A549 (cell line): Measurements from ENCODE around the gene DPEP1. TPM values are rescaled to one million over a fixed set of nuclear protein-coding genes. Genes with fewer than 3 reads are reported as not detected.
"Not testable (repeated sequence)": the region's sequence is repeated elsewhere in the genome, so short reads cannot be mapped to it uniquely, and the experiment has no call there.

Experiments used
- ATAC-seq, 2 experiments: fragments of 200-7000 bp in 1 of 2; fragments of >200 bp in 1 of 2; cut with Nextera tagmentation in 1 of 2; cut with Tn5 transposase in 1 of 2; 3 replicates each; pipeline versions ENCODE4 v1.8.0 to v1.9.1; 2018 to 2020; ENCODE audit warnings: mild to moderate bottlenecking in 1 of 2, moderate library complexity in 1 of 2
- CTCF ChIA-PET: fragments of 300-600 bp; sonication (Branson Sonifier 250); formaldehyde crosslinking; extraction: SDS; loops from one replicate; lab custom pipeline; 2021; ENCODE audit warnings: antibody characterized with exemption, inconsistent platforms; lab: Yijun Ruan, JAX
- POLR2A ChIA-PET: fragments of 350-600 bp; formaldehyde crosslinking; extraction: SDS; loops from one replicate; lab custom pipeline; 2021; ENCODE audit warnings: antibody characterized with exemption, inconsistent platforms; lab: Yijun Ruan, JAX
- DNase-seq, 2 experiments: peaks; one replicate each; pipeline versions ENCODE4 v3.0.0 to v3.0.0-alpha.2; 2011 to 2016; ENCODE audit warnings: low read depth in 1 of 2, low spot score in 1 of 2
- FAIRE-seq: peaks from 2 replicates; lab custom pipeline; 2011; peaks lifted over from hg19 to GRCh38; lab: Jason Lieb, UNC
- H3K27ac ChIP-seq, 2 experiments: fragments of >200 bp; sonication (Bioruptor Twin); formaldehyde crosslinking; 3 replicates each; pipeline ENCODE4 v1.5.1; 2016 to 2017
- H3K4me1 ChIP-seq: fragments of >200 bp; sonication (Bioruptor Twin); formaldehyde crosslinking; 3 replicates; pipeline ENCODE4 v1.6.1; 2016
- H3K4me2 ChIP-seq: fragments of >200 bp; sonication (Bioruptor Twin); formaldehyde crosslinking; 3 replicates; pipeline ENCODE4 v1.6.1; 2016
- H3K4me3 ChIP-seq: fragments of >200 bp; sonication (Bioruptor Twin); formaldehyde crosslinking; 3 replicates; pipeline ENCODE4 v1.5.1; 2016
- H3K9me3 ChIP-seq: fragments of >200 bp; sonication (Bioruptor Twin); formaldehyde crosslinking; 3 replicates; pipeline ENCODE4 v1.6.1; 2016
- ATOH8 ChIP-seq: fragments of 250-450 bp; sonication (Bioruptor Pico); IDR thresholded peaks from 2 replicates; pipeline ENCODE4 v1.5.0; 2020; ENCODE audit warnings: low read depth, mild to moderate bottlenecking, moderate library complexity
- BHLHE40 ChIP-seq: IDR thresholded peaks from 2 replicates; pipeline ENCODE4 v1.6.1; 2012; ENCODE audit warnings: low read depth, low read length, inconsistent platforms
- CHD4 ChIP-seq: fragments of 200-600 bp; sonication (generic); IDR thresholded peaks from 2 replicates; pipeline ENCODE4 v1.6.1; 2016; ENCODE audit warnings: antibody characterized with exemption, mild to moderate bottlenecking, borderline replicate concordance
- EP300 ChIP-seq, 2 experiments: fragments of >200 bp; sonication (Bioruptor Twin); formaldehyde crosslinking; IDR thresholded peaks; 2 replicates in 1 of 2; 3 replicates in 1 of 2; pipeline ENCODE4 v1.6.1; 2016 to 2017
- FOSL2 ChIP-seq, 2 experiments: fragments of 450-650 bp in 1 of 2; fragments of >200 bp in 1 of 2; sonication (Bioruptor Twin) in 1 of 2; formaldehyde crosslinking; IDR thresholded peaks; 2 replicates each; pipeline versions ENCODE4 v1.5.0 to v1.6.1; 2016 to 2020; ENCODE audit warnings: mild to moderate bottlenecking in 1 of 2, moderate library complexity in 1 of 2
- FOXS1 ChIP-seq: fragments of 250-450 bp; sonication (Bioruptor Pico); IDR thresholded peaks from 2 replicates; pipeline ENCODE4 v1.5.0; 2020; ENCODE audit warnings: mild to moderate bottlenecking, moderate library complexity
- GATA3 ChIP-seq: IDR thresholded peaks from 2 replicates; pipeline ENCODE4 v1.6.1; 2012; ENCODE audit warnings: borderline replicate concordance
- HES2 ChIP-seq: fragments of >200 bp; sonication (Bioruptor Twin); formaldehyde crosslinking; IDR thresholded peaks from 2 replicates; pipeline ENCODE4 v1.6.1; 2016
- JUNB ChIP-seq: fragments of >200 bp; sonication (Bioruptor Twin); formaldehyde crosslinking; IDR thresholded peaks from 2 replicates; pipeline ENCODE4 v1.6.1; 2016
- KDM1A ChIP-seq: fragments of 200-600 bp; sonication (generic); IDR thresholded peaks from 2 replicates; pipeline ENCODE4 v1.6.1; 2016; ENCODE audit warnings: low read depth, mild to moderate bottlenecking
- MAX ChIP-seq: IDR thresholded peaks from 2 replicates; pipeline ENCODE4 v1.6.1; 2012
- NFE2L2 ChIP-seq: fragments of 150-350 bp; conservative IDR thresholded peaks from 2 replicates; pipeline ENCODE4 v1.6.1; 2014; ENCODE audit warnings: low read length
- NR3C1 ChIP-seq: fragments of >200 bp; sonication (Bioruptor Twin); formaldehyde crosslinking; IDR thresholded peaks from 3 replicates; pipeline ENCODE4 v1.6.1; 2017
- PBX3 ChIP-seq: IDR thresholded peaks from 2 replicates; pipeline ENCODE4 v1.6.1; 2012
- POLR2AphosphoS2 ChIP-seq: conservative IDR thresholded peaks from 2 replicates; pipeline ENCODE4 v1.6.1; 2012; ENCODE audit warnings: low read length, improper control_type of control experiment, inconsistent platforms
- RARB ChIP-seq: fragments of 250-450 bp; sonication (Bioruptor Pico); IDR thresholded peaks from 2 replicates; pipeline ENCODE4 v1.8.0; 2021; ENCODE audit warnings: mild to moderate bottlenecking, moderate library complexity
- RCOR1 ChIP-seq: fragments of 150-350 bp; IDR thresholded peaks from 2 replicates; pipeline ENCODE4 v1.6.1; 2014; ENCODE audit warnings: antibody characterized with exemption, low read length, low read depth
- REST ChIP-seq: fragments of 200-600 bp; sonication (generic); IDR thresholded peaks from 2 replicates; pipeline ENCODE4 v1.6.1; 2016; ENCODE audit warnings: antibody characterized with exemption, mild to moderate bottlenecking, moderate library complexity
- RFX5 ChIP-seq: fragments of 450-650 bp; IDR thresholded peaks from 2 replicates; pipeline ENCODE4 v1.7.1; 2014; ENCODE audit warnings: antibody characterized with exemption, mild to moderate bottlenecking, moderate library complexity
- TP53 ChIP-seq: fragments of 250-450 bp; sonication (Bioruptor Pico); IDR thresholded peaks from 2 replicates; pipeline ENCODE4 v1.5.0; 2021; ENCODE audit warnings: mild to moderate bottlenecking, moderate library complexity
- WGBS: methylation state at CpG from one replicate; pipeline ENCODE4 v1.1.6; 2017; ENCODE audit errors: missing lambda C conversion rate; 5-methylcytosine and 5-hydroxymethylcytosine counted together
- polyA plus RNA-seq, 4 experiments: library from polyadenylated mRNA; depleted of rRNA in 3 of 4; stranded (reverse); fragments of >200 nt; fragmentation: RNase III in 1 of 4; extraction: RNeasy Plus Mini Kit Qiagen cat#74134 plus additional on column Dnase treatment in 1 of 4; gene quantifications; 2 replicates in 3 of 4; 3 replicates in 1 of 4; pipeline ENCODE4 v1.2.3, GENCODE V29; 2011 to 2017

The DPEP1 gene
- polyA plus RNA-seq, 2 of the 4 experiments (the other 2 are of a cell fraction): 1.3 to 1.5 TPM

GRCh38 chr16:89586218-89586617 lies 27.2 kb upstream of the DPEP1 start:
- POLR2A ChIA-PET: no interaction called here
- Histone ChIP-seq H3K4me2 (no peak overlapping the region), H3K4me3 (no peak overlapping the region), H3K4me1 (peaks cover 16% of the 10 kb centered on the region), H3K27ac (no peak overlapping the region; a peak in 1 of 6 replicates), H3K9me3 (no peaks in the 10 kb centered on the region)
- CTCF ChIA-PET: no interaction called here
- no peak for TF ChIP-seq ATOH8 (CRISPR knock-in tag)
- no peak for TF ChIP-seq HES2
- DNase-seq (no peak), FAIRE-seq (no peak), ATAC-seq (no peak)
- WGBS: 87% methylated on average over 4 of the region's 7 CpGs

GRCh38 chr16:89586853-89587252 lies 26.6 kb upstream of the DPEP1 start:
- Histone ChIP-seq H3K4me3 (no peak overlapping the region), H3K27ac (no peak overlapping the region), H3K4me2 (no peak overlapping the region), H3K4me1 (peaks cover 10% of the 10 kb centered on the region), H3K9me3 (no peaks in the 10 kb centered on the region)
- peak in 1 of 2 experiments; percentile 5; a peak in 2 of 6 replicates for ATAC-seq
- WGBS: 95% methylated on average over 8 of the region's 25 CpGs
- no peak for DNase-seq
- TF ChIP-seq MAX: no peak
- TF ChIP-seq JUNB: no peak
- TF ChIP-seq RARB: no peak
- no peak for TF ChIP-seq NFE2L2
- no peak for TF ChIP-seq FOXS1
- no peak for TF ChIP-seq RFX5
- TF ChIP-seq HES2: no peak
- FAIRE-seq: no peak
- POLR2A ChIA-PET: no interaction called here
- CTCF ChIA-PET: no interaction called here

- WGBS: 97% methylated on average over 8 of the region's 36 CpGs
- CTCF ChIA-PET, FAIRE-seq, H3K4me2 ChIP-seq, H3K4me1 ChIP-seq, DNase-seq, POLR2A ChIA-PET, H3K27ac ChIP-seq, H3K9me3 ChIP-seq, H3K4me3 ChIP-seq, ATAC-seq: not testable (repeated sequence)
These were observed 25.8 kb upstream of the DPEP1 start for GRCh38 chr16:89587676-89588075.

- no peak overlapping the region for H3K4me3 ChIP-seq
- FAIRE-seq: no peak
- POLR2A ChIA-PET: no interaction called here
- TF ChIP-seq FOXS1 (no peak), REST (no peak), GATA3 (no peak), PBX3 (no peak), TP53 (CRISPR knock-in tag) (no peak), BHLHE40 (no peak), RCOR1 (no peak), POLR2AphosphoS2 (no peak), KDM1A (no peak), NR3C1 (no peak), HES2 (no peak), FOSL2 (IDR thresholded peaks at IDR 0.05) (no peak), FOSL2 (CRISPR knock-in tag; IDR thresholded peaks at IDR 0.05) (no peak), RFX5 (no peak), RARB (no peak), EP300 (IDR thresholded peaks at IDR 0.05) (no peak), CHD4 (no peak)
- TF ChIP-seq, all 56 proteins: peak for 0
- 92% methylated on average over 23 of the region's 26 CpGs for WGBS
- H3K27ac ChIP-seq: no peak overlapping the region
- H3K9me3 ChIP-seq: no peaks in the 10 kb centered on the region
- ATAC-seq (no peak), DNase-seq (no peak)
- CTCF ChIA-PET: interaction anchor here (0.9 to 2.7 kb wide), 4 partner anchors 13 to 53 kb away, joined by 3 to 18 read pairs (median 8); no protein-coding TSS in a partner anchor
- no peaks in the 10 kb centered on the region for H3K4me1 ChIP-seq
- H3K4me2 ChIP-seq: no peak overlapping the region
These were observed 24.9 kb upstream of the DPEP1 start for GRCh38 chr16:89588413-89589109.
